Keratinocyte (primary cell): ENCODE results near the gene NCAM2.

Experiments used
- CTCF ChIP-seq, 3 experiments: IDR thresholded peaks in 1 of 3; conservative IDR thresholded peaks in 1 of 3; optimal IDR thresholded peaks in 1 of 3; 2 replicates in 2 of 3; 3 replicates in 1 of 3; pipeline versions ENCODE3 to v1.5.1; 2011; ENCODE audit warnings: low read length in 3 of 3, mild to moderate bottlenecking in 3 of 3, moderate library complexity in 2 of 3, control low read depth in 1 of 3, inconsistent platforms in 1 of 3; ENCODE audit not compliant: insufficient read depth in 2 of 3; ENCODE audit errors: extremely low read depth in 1 of 3
- EZH2 ChIP-seq: IDR thresholded peaks from one replicate; pipeline ENCODE4 v1.6.1; 2012; ENCODE audit warnings: inconsistent platforms, mild to moderate bottlenecking, low read length, moderate library complexity

DNA sequence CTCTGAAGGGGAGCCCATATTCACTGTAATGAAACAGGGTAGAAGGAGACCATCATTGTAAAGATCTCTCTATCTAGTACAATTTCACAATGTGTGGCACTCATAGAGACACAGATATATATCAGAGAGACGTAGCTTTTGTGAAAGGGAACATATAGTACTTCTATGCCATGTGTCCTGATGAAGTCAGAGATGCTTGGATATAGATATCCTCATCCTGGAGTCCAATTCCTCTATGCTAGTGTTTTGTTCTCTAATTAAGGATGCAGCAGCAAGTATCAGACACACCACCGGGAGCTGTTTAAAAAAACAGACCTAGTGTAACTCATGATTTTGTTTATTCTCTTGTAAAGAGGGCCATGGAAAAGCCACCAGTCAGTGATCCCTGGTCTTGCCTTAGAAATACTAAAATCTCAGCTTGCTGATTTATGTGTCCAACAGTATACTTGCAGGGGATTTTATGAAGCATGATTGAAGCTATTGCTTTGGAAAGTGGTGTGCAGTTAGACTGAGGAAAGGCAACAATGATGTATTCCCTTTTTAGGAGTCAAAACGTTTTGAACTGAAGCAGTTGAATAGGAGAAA, 2.5 kb downstream of the NCAM2 start:
- TF ChIP-seq CTCF (optimal IDR thresholded peaks at IDR 0.05 in 1 of 3, IDR thresholded peaks at IDR 0.05 in 1 of 3, conservative IDR thresholded peaks at IDR 0.05 in 1 of 3; ENCODE audit: extremely low read depth in 1 of 3, insufficient read depth in 2 of 3, low read length in 3 of 3) (no peak), EZH2 (no peak)
